Progenitor cell of endocrine pancreas (in vitro differentiated cells): ENCODE data around the gene MYO9A. TPM values are rescaled to one million over a fixed set of nuclear protein-coding genes. Genes with fewer than 3 reads are reported as not detected.
"Not testable (repeated sequence)": the region's sequence is repeated elsewhere in the genome, so short reads cannot be mapped to it uniquely, and the experiment has no call there.

Experiments
- DNase-seq: peaks from one replicate; pipeline ENCODE4 v3.0.0; 2021; ENCODE audit warnings: low spot score; ENCODE audit not compliant: unreplicated experiment
- H3K27ac Mint-ChIP-seq: 2 replicates; pipeline ENCODE4 v1.8.0; 2021; ENCODE audit warnings: mild to moderate bottlenecking, moderate library complexity, mixed read lengths
- H3K27me3 Mint-ChIP-seq: 2 replicates; pipeline ENCODE4 v1.8.0; 2021; ENCODE audit warnings: mixed read lengths
- H3K36me3 Mint-ChIP-seq: 2 replicates; pipeline ENCODE4 v1.8.0; 2022; ENCODE audit warnings: mixed read lengths; ENCODE audit not compliant: insufficient read depth
- H3K4me1 Mint-ChIP-seq: 2 replicates; pipeline ENCODE4 v1.8.0; 2021; ENCODE audit warnings: low read depth, mixed read lengths
- H3K4me3 Mint-ChIP-seq: 2 replicates; pipeline ENCODE4 v1.8.0; 2021; ENCODE audit warnings: low read depth, mild to moderate bottlenecking, moderate library complexity, mixed read lengths
- H3K9me3 Mint-ChIP-seq: 2 replicates; pipeline ENCODE4 v1.8.0; 2021; ENCODE audit warnings: low read depth, mixed read lengths
- CTCF ChIP-seq: fragments of 200-600 bp; sonication (generic); IDR thresholded peaks from one replicate; pipeline ENCODE4 v1.5.0; 2021; ENCODE audit warnings: antibody characterized with exemption, mild to moderate bottlenecking; ENCODE audit not compliant: unreplicated experiment
- total RNA-seq: library from RNA; stranded (reverse); gene quantifications from 2 replicates; pipeline ENCODE4 v1.2.1, GENCODE V29; 2021

The MYO9A gene
- total RNA-seq, 1 donor from 2014 or later, result 32.0 TPM

- Mint-ChIP-seq H3K27me3 (no peaks in the 10 kb centered on the region), H3K4me1 (no peaks in the 10 kb centered on the region), H3K9me3 (no peaks in the 10 kb centered on the region), H3K27ac (no peak overlapping the region), H3K36me3 (no peaks in the 10 kb centered on the region), H3K4me3 (no peak overlapping the region)
- no peak for TF ChIP-seq CTCF
- no peak for DNase-seq
Observed at GRCh38 chr15:72074335-72075060, 43.5 kb downstream of the MYO9A start.

- not testable (repeated sequence) for H3K36me3 Mint-ChIP-seq, H3K4me3 Mint-ChIP-seq, H3K9me3 Mint-ChIP-seq, H3K27me3 Mint-ChIP-seq, H3K4me1 Mint-ChIP-seq, DNase-seq, H3K27ac Mint-ChIP-seq
Observed at GRCh38 chr15:72071448-72071825, 46.5 kb downstream of the MYO9A start.

- H3K4me1 Mint-ChIP-seq, result no peaks in the 10 kb centered on the region
- no peak overlapping the region for H3K27ac Mint-ChIP-seq
- H3K27me3 Mint-ChIP-seq, result no peaks in the 10 kb centered on the region
- DNase-seq, result no peak
- H3K4me3 Mint-ChIP-seq, result no peak overlapping the region
- H3K36me3 Mint-ChIP-seq, result no peaks in the 10 kb centered on the region
- no peak for TF ChIP-seq CTCF
- H3K9me3 Mint-ChIP-seq, result no peaks in the 10 kb centered on the region
Observed at GRCh38 chr15:72070817-72071447, 47.0 kb downstream of the MYO9A start.

- H3K27me3 Mint-ChIP-seq, result no peaks in the 10 kb centered on the region
Observed at GRCh38 chr15:72068856-72069255, 49.1 kb downstream of the MYO9A start.

GRCh38 chr15:72065801-72066200, 52.1 kb downstream of the MYO9A start:
- peaks cover 5% of the 10 kb centered on the region for H3K4me1 Mint-ChIP-seq
- no peak for DNase-seq
- no peaks in the 10 kb centered on the region for H3K27me3 Mint-ChIP-seq
- H3K9me3 Mint-ChIP-seq, result peaks cover 10% of the 10 kb centered on the region
- no peak overlapping the region for H3K4me3 Mint-ChIP-seq
- TF ChIP-seq CTCF, result no peak
- H3K27ac Mint-ChIP-seq, result no peak overlapping the region
- peaks cover 3% of the 10 kb centered on the region for H3K36me3 Mint-ChIP-seq

More at GRCh38 chr15:72068856-72069255, 49.1 kb downstream of the MYO9A start:
- peaks cover 1% of the 10 kb centered on the region for H3K36me3 Mint-ChIP-seq
- H3K4me1 Mint-ChIP-seq, result no peaks in the 10 kb centered on the region
- TF ChIP-seq CTCF, result no peak
- no peak overlapping the region for H3K4me3 Mint-ChIP-seq
- peaks cover 4% of the 10 kb centered on the region for H3K9me3 Mint-ChIP-seq
- no peak overlapping the region for H3K27ac Mint-ChIP-seq
- DNase-seq, result no peak

GRCh38 chr15:72063186-72063585, 54.8 kb downstream of the MYO9A start:
- no peak for TF ChIP-seq CTCF
- no peak overlapping the region for H3K4me3 Mint-ChIP-seq
- H3K4me1 Mint-ChIP-seq, result peaks cover 16% of the 10 kb centered on the region
- peaks cover 3% of the 10 kb centered on the region for H3K36me3 Mint-ChIP-seq
- peaks cover 10% of the 10 kb centered on the region for H3K9me3 Mint-ChIP-seq
- H3K27me3 Mint-ChIP-seq, result no peaks in the 10 kb centered on the region
- no peak overlapping the region for H3K27ac Mint-ChIP-seq
- no peak for DNase-seq
